Measurements from ENCODE around the gene SYNE2.
"Not testable (repeated sequence)": the region's sequence is repeated elsewhere in the genome, so short reads cannot be mapped to it uniquely, and the experiment has no call there.

SYNE2 gene

DNA sequence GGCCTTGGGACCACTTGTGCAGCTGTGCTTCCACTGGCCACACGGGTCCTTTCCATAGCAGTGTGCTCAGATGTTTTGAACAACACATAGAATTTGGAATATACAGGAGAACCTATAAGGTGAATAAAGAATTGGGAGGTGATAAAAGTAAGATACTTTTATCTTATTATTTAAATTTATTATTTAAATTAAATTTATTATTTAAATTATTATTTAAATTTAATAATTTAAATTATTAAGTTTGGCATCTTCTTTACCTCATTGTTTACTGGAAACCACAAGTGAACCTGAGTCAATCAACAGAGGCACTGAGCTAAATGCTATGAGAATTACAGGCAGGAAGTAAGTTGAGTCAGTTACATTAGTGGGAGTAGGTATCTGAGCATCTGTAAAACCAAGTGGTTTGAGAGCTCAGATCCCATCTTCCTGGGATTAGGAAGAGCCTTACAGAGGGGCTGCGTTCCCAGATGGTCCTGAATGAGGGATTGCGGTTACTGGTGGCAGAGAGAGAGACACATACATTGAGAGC is 338.2 kb downstream of the SYNE2 start:
- DNase-seq = no peak

DNA sequence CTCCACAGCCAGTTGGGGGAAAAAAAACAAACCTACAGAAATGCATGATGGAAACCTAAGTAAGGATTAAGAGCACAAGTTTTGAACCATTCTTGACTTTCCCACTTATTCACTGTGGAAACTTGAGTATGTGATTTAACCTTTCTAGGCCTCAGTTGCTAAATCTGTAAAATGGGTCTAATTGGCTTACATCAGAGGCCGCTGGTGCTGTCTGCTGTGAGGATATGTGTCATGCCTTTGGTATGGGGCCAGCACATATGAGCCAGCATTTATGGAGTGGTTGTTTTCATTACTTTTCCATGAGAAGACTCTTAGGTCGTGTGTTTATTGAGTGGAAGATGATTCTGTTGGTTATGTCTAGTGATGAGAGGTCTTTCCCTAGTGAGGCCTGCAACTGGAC is 339.0 kb downstream of the SYNE2 start:
- no peak for DNase-seq

DNA sequence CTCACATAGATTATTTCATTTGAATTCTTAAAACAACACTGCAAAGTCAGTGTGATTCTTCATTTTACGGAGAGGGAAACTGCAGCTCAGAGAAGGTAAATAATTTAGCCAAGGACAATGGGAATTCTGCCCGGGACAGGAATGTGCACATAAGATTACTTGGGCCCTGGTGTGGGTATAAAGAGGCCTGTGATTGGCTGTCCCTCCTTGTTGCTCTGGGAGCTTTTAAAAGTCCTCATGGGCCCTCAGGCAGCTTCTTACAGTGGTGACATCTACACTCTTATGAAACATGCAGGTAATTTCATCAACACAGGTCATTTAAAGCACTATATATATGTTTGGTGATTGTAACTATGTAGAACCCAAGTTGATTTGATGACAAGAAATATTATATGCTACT is 341.0 kb downstream of the SYNE2 start:
- DNase-seq = no peak

DNA sequence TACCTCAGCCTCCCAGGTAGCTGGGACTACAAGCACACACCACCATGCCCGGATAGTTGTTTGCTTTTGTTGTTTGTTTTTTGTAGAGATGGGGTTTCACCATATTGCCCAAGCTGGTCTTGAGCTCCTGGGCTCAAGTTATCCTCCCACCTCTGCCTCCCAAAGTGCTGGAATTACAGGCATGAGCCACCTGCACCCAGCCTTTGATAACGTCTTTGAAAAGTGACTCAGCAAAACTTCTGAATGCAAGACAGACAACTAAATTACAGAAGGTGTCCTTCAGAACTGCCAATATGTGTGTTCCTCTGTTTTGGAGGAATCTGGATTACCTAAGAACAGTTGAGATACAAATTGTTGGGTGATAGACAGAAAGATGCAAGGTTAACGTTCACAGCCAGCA is 341.6 kb downstream of the SYNE2 start:
- no peak for DNase-seq

- DNase-seq = no peak
Observed at GRCh38 chr14:64195199-64195598, 342.4 kb downstream of the SYNE2 start.

GRCh38 chr14:64196056-64196455 is 343.3 kb downstream of the SYNE2 start:
- DNase-seq = no peak

DNA sequence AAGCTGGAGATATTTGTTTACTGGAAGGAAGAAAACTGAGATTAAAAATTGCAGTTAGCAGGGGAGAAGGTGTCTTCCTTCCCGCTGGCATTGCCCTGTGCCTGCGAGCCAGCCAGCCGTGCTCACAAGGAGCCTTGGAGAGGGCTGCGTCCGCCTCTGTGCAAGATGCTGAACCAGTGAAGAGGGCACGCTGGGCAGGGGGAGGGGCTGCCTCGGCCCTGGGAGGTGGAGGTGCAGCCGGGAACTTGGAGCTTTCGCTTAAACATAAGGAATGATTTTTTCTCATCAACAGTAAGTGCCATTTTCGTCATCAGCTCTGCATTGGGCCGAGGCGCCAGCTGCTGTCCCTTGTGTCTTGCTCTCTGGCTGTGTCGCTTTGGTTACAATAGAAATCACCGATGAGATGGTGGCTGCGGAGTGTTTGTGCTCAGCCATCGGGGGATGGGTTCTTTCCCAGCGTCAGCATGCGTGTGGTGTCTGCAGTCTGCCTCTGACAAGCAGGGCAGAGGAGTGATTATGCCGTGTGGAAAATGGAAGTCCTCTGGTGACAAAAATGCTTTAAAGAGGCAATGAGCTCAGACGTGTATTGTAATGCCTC is 344.1 kb downstream of the SYNE2 start:
- peak in 53 of 56 donors; percentile 16 to 94 (median 73) for DNase-seq

DNA sequence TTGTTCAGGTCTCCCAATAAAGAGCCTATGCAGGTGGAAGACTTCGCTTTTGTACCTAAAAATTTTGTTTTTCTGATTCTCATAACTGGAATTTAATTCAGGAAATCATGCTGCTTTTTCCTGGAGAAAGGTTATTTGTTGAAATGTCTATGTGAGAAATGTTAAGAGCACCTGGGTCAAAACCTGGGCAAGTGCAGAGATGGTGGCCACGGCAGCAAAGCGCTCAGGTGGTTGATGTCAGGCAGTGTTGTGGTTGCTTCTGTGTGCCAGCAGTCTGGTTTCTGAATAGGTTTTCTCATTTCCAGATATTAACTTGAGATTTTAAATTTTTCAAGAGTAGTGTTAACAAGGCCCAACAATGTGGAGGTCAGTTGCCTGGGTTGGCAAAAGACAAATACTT is 345.2 kb downstream of the SYNE2 start:
- no peak for DNase-seq

GRCh38 chr14:64198486-64198885 is 345.7 kb downstream of the SYNE2 start:
- no peak for DNase-seq

DNA sequence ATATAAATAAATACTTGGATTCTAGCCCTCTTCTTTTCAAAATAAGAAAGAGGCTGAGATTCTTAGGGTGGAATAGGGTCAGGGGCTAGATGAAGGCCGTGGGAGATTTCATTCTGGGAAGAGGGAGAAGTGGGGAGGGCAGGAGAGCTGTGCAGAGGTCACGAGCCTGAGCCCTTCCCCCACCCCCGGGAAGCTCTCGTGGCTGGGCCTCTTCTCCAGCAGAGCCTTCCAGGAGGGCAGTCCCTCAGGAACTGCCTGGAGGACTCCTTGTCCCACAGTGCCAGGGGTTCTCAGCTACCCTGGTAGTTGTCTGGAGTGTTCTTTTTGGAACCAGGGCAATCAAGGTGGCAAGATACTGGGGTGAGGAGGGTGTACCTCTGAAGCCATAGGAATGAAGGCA is 347.4 kb downstream of the SYNE2 start:
- DNase-seq = peak in 7 of 56 donors; percentile 7 to 46 (median 11)

- no peak for DNase-seq
Observed at GRCh38 chr14:64201296-64201695, 348.5 kb downstream of the SYNE2 start.

GRCh38 chr14:64201921-64202545 is 349.2 kb downstream of the SYNE2 start:
- no peak for DNase-seq

- no peak for DNase-seq
Observed at GRCh38 chr14:64202716-64203115, 349.9 kb downstream of the SYNE2 start.

DNA sequence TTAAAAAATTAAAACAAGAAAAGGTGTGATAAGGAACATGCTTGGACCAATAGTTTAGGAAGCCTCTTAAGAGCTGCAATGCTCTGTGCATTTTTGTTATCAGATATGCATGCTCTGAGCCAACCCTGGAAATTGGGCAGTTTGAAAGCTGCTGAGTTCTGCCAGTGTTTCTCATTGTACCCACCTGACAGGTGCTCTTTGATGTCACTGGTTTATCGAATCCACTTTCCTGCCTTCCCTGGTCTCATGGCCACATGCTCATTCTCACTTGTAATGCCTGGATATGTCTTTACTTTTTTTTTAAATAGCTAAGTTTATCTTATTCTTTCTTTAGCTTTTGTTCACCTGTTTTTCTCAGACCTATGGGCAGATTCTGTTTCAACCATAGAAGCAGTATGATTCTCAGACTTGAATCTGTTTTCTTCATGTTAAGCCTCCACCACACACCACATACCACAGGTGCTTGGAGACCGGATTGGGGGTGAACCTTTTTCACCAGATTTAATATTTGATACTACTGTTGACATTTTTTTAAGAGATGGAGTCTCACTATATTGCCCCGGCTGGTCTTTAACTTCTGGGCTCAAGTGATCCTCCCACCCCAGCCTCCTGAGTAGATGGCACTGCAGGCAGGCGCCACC is 350.7 kb downstream of the SYNE2 start:
- DNase-seq = no peak

GRCh38 chr14:64208261-64208660 is 355.5 kb downstream of the SYNE2 start:
- DNase-seq = no peak

GRCh38 chr14:64208981-64209380 is 356.2 kb downstream of the SYNE2 start:
- no peak for DNase-seq

DNA sequence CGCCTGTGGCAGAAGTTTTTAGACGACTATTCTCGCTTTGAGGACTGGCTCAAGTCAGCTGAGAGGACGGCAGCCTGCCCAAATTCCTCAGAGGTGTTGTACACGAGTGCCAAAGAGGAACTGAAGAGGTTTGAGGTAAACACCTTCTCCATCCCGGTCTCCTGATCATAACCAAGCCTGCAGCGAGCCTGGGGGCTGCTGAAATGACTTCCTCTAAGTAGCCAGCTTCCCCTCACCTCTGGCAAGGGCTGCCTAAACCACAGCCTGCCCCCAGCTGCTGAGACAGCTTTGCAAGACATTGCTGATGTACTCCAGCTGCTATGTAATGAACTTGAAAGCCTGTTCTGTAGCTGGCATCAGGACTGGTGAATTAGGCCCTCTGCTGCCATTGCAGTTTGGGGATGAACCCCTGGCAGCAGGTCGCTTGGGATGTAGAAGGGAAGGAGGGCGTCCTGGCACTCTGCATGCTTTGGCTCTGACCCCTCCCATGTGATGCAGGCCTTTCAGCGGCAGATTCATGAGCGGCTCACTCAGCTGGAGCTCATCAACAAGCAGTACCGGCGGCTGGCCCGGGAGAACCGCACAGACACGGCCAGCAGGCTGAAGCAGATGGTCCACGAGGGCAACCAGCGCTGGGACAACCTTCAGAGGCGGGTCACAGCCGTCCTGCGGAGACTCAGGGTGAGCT is 356.8 kb downstream of the SYNE2 start:
- DNase-seq = peak in 12 of 56 donors; percentile 1 to 34 (median 18)

GRCh38 chr14:64210216-64210615 is 357.4 kb downstream of the SYNE2 start:
- no peak for DNase-seq

DNA sequence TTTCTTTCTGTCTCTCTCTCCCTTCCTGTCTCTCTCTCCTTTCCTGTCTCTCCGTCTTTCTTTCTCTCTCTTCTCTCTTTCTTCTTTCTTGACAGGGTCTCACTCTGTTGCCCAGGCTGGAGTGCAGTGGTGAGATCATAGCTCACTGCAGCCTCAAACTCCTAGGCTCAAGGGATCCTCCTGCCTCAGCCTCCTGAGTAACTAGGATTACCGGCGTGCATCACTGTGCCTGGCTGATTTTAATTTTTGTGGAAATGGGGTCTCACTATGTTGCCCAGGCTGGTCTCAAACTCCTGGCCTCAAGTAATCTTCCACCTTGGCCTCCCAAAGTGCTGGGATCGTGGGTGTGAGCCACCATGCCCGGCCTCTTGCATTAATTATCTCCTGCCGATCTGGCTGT is 358.1 kb downstream of the SYNE2 start:
- DNase-seq = not testable (repeated sequence)

- no peak for DNase-seq
Observed at GRCh38 chr14:64212666-64213065, 359.9 kb downstream of the SYNE2 start.

GRCh38 chr14:64213086-64213485 is 360.3 kb downstream of the SYNE2 start:
- no peak for DNase-seq

All from nucleus accumbens (tissue), 56 donors.